Measurements from ENCODE around the gene NIPAL3.
"Not testable (repeated sequence)": the region's sequence is repeated elsewhere in the genome, so short reads cannot be mapped to it uniquely, and the experiment has no call there.

The NIPAL3 gene

DNA sequence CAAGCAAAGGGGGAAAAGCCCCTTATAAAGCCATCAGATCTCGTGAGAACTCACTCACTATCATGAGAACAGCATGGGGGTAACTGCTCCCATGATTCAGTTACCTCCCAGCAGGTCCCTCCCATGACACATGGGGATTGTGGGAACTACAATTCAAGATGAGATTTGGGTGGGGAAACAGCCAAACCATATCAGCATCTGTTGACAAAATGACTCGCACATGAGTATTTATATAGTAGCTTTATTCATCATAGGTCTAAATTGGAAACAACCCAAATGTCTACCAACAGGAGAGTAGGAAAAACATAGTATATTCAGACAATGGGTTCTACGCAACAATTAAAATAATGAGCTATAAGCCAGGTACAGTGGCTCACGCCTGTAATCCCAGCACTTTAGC is 46.5 kb downstream of the NIPAL3 start:
- H3K27me3 Mint-ChIP-seq, H3K4me3 Mint-ChIP-seq: not testable (repeated sequence)

DNA sequence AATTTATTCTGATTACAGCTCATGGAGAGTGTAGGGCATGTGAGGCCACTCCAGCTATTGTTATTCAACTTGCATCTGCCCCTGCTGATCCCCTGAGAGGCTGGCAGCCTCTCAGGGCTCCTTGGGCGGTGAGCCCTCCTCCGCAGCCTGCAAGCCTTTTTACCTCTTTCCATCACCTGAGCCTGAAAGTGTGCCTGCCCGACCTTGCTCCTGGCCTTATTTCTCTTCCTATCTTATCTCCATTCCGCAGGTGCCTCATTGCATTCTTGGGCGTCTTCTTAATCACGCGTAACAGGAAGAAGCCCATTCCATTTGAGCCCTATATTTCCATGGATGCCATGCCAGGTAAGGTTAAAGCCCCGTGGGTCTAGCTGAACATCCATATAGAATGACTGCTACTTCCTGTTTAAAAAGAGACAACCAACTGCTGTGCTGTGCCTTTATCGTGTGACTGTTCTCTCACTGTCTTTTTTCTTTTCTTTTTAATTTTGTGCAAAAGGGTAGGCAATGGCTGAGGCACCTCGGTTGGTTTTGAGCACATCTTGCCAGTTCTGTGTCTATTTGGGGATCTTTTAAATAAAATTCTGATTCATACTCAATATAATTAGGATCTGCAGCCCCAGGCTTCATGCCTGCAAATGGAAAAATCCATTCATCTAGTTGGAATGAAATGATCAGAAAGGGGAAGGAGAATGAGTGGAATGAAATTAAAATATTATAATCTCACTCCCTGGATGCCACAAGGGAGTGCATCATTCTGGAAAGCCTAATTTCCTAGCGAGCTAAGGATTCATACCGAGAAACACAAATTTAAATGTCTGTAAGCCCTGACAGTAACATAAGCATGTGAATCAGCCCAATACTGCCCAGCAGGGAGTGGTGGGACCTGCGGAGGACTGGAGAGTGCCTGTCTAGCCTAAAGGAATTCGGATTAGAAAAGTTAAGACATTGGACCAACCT is 48.5 kb downstream of the NIPAL3 start:
- Mint-ChIP-seq H3K9me3 (no peaks in the 10 kb centered on the region), H3K27me3 (no peaks in the 10 kb centered on the region), H3K36me3 (ENCODE audit: insufficient read depth) (peaks cover 43% of the 10 kb centered on the region), H3K4me1 (ENCODE audit: low read depth in 2 of 2) (peaks cover 0 to 11% of the 10 kb centered on the region in 2 donors), H3K4me3 (no peak overlapping the region), H3K27ac (peak overlapping the region in 1 of 2 donors; percentile 63)
- no peak for DNase-seq
- ATAC-seq (replicated peaks), result no peak

More for the DNA sequence above, 46.5 kb downstream of the NIPAL3 start:
- H3K36me3 Mint-ChIP-seq (ENCODE audit: insufficient read depth), result peaks cover 43% of the 10 kb centered on the region
- not testable (repeated sequence) for DNase-seq; ATAC-seq (replicated peaks); H3K9me3 Mint-ChIP-seq
- H3K27ac Mint-ChIP-seq, result peak overlapping the region in 1 of 2 donors; percentile 10
- peaks cover 1 to 11% of the 10 kb centered on the region in 2 donors for H3K4me1 Mint-ChIP-seq (ENCODE audit: low read depth in 2 of 2)

DNA sequence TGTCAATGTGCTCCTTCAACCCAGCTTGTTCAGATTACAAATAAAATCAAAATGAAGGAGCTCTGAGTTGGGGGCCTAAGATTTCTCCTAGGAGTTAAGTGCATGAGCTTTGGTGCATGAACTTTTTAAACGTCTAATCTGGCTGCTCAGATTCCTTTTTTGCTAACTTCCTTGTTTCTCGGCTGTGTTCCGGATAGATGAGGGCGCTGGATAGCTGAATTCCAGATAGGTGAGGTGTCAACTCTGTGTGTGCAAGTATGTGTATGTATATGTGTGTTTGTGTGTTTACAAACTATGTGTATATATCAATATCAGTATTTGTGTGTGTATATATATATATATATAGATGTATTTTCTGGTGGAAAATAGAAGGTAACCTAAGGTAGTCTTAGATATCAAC is 49.5 kb downstream of the NIPAL3 start:
- H3K4me1 Mint-ChIP-seq (ENCODE audit: low read depth in 2 of 2), result peaks cover 0 to 11% of the 10 kb centered on the region in 2 donors
- no peaks in the 10 kb centered on the region for H3K9me3 Mint-ChIP-seq
- peaks cover 36% of the 10 kb centered on the region for H3K36me3 Mint-ChIP-seq (ENCODE audit: insufficient read depth)
- no peaks in the 10 kb centered on the region for H3K27me3 Mint-ChIP-seq
- ATAC-seq (replicated peaks), result no peak
- no peak overlapping the region for H3K4me3 Mint-ChIP-seq
- H3K27ac Mint-ChIP-seq, result peak overlapping the region in 1 of 2 donors; percentile 60
- DNase-seq, result no peak

DNA sequence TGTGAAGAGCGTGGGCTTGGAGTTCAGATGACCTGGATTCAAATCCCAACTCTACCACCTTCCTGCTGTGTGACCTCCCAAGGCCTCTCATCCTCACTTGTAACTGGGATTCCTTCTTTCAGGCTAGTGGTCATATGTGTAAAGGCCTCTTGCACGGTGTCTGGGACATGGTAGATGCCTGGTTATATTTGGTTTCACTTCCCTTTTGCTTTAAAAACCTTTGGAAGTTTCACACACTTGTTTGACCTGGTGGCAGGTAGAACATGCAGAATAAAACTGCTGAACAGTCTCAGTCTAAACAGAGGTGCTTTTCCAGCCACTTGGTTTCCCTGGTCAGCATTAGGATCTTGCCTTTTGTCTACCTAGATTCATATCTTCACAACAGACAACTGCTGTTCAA is 50.0 kb downstream of the NIPAL3 start:
- Mint-ChIP-seq H3K36me3 (ENCODE audit: insufficient read depth) (peaks cover 30% of the 10 kb centered on the region), H3K27ac (peak overlapping the region in 1 of 2 donors; percentile 60), H3K4me3 (no peak overlapping the region), H3K27me3 (no peaks in the 10 kb centered on the region), H3K9me3 (no peaks in the 10 kb centered on the region), H3K4me1 (ENCODE audit: low read depth in 2 of 2) (peaks cover 0 to 11% of the 10 kb centered on the region in 2 donors)
- ATAC-seq (replicated peaks), result no peak
- no peak for DNase-seq

DNA sequence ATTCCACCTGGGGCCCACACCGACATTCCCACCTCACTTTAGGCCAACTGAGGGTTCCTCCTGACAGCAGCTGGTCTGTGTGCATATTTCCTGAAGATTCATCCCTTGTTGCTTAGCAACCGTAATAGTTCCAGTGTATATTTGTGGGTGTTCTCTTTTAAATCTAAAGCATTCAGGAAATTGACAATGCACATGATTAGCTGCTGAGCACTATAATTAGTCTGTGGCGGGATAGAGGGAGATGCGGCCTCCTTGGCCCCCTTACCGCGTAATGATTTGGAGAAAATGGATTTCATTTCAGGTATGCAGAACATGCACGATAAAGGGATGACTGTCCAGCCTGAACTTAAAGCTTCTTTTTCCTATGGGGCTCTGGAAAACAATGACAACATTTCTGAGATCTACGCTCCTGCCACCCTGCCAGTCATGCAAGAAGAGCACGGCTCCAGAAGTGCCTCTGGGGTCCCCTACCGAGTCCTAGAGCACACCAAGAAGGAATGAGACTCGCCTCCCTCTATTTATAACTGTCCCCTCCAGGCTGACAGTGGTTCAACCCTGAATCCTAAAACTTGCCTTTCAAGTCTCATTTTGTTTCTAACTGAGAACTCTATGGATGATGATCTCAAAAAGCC is 53.2 kb downstream of the NIPAL3 start:
- Mint-ChIP-seq H3K36me3 (ENCODE audit: insufficient read depth) (peaks cover 16% of the 10 kb centered on the region), H3K4me3 (no peak overlapping the region), H3K9me3 (no peaks in the 10 kb centered on the region), H3K4me1 (ENCODE audit: low read depth in 2 of 2) (peaks cover 0 to 10% of the 10 kb centered on the region in 2 donors), H3K27ac (no peak overlapping the region), H3K27me3 (no peaks in the 10 kb centered on the region)
- no peak for ATAC-seq (replicated peaks)
- no peak for DNase-seq

DNA sequence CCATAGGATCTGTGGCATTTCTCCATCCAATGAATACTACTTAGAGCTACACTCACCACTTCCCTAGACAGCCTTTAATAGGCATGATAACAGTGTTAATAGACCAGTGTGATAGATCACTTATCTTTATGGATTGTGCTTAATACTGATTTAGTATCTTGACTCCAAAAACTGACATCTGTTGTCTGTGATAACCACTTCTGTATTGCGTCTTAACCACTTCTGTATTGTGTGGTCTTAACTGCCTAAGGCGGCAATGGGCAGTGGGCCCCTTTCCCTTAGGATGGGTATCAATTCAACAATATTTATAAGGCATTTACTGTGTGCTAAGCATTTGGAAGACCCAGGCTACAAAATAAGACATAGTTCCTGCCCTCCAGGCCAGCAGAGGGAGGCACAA is 55.0 kb downstream of the NIPAL3 start:
- ATAC-seq (replicated peaks) (no peak), DNase-seq (no peak)
- H3K36me3 Mint-ChIP-seq (ENCODE audit: insufficient read depth), result peaks cover 16% of the 10 kb centered on the region
- peak overlapping the region in 1 of 2 donors; percentile 63 for H3K27ac Mint-ChIP-seq
- no peak overlapping the region for H3K4me3 Mint-ChIP-seq
- no peaks in the 10 kb centered on the region for H3K27me3 Mint-ChIP-seq
- no peaks in the 10 kb centered on the region for H3K9me3 Mint-ChIP-seq
- H3K4me1 Mint-ChIP-seq (ENCODE audit: low read depth in 2 of 2), result peaks cover 0 to 3% of the 10 kb centered on the region in 2 donors

DNA sequence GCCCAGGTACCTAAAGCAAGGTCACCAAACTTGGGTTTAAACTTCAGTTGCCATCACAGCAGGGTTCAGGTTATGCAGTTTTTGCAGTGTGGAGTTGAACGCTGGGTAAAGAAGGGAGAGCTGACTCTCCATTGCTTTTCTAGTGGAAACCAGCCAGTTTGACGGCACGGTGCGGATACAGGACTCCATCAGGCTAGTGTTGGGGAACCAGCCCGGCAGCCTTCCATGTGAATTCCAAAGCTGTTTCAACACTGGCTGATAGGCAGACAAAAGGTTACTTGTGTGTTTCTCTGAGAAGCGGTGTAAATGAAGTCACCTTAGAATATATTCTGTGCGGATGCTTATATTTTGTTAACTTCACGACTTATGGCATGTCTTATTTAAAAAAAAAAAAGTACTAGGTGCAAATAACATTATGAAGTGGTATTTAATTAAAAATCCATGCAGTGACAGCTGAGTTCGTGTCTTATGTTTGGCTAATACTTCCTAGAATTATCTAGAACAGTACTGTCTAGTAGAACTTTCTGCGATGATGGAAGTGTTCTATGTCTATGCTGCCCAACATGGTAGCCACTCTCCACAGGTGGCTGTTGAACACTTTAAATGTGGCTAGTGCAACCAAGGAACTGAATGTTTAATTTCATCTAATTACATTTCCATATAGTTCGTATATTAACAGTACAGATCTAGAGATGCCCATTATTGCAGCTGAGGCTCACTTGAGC is 57.1 kb downstream of the NIPAL3 start:
- Mint-ChIP-seq H3K27me3 (no peaks in the 10 kb centered on the region), H3K9me3 (no peaks in the 10 kb centered on the region), H3K4me3 (no peak overlapping the region), H3K36me3 (ENCODE audit: insufficient read depth) (no peaks in the 10 kb centered on the region), H3K27ac (no peak overlapping the region), H3K4me1 (ENCODE audit: low read depth in 2 of 2) (peaks cover 0 to 3% of the 10 kb centered on the region in 2 donors)
- no peak for DNase-seq
- no peak for ATAC-seq (replicated peaks)

DNA sequence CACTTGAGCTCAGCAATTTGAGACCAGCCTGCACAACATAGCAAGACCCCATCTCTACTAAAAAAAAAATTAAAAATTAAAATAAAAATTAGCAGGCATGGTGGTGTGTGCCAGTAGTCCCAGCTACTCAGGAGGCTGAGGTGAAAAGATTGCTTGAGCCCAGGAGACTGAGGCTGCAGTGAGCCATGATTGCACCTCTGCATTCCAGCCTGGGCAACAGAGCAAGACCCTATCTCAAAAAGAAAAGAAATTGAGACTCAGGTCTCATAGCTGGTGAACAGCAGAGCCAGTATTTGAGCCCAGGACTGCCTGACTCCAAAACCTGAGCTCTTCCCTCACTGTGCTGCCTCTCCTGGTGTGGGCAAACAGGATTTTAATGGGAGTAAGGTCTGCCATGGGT is 58.6 kb downstream of the NIPAL3 start:
- H3K4me3 Mint-ChIP-seq, result no peak overlapping the region
- H3K4me1 Mint-ChIP-seq (ENCODE audit: low read depth in 2 of 2), result peaks cover 0 to 3% of the 10 kb centered on the region in 2 donors
- no peaks in the 10 kb centered on the region for H3K9me3 Mint-ChIP-seq
- ATAC-seq (replicated peaks) (no peak), DNase-seq (no peak)
- no peak overlapping the region for H3K27ac Mint-ChIP-seq
- H3K27me3 Mint-ChIP-seq, result no peaks in the 10 kb centered on the region
- H3K36me3 Mint-ChIP-seq (ENCODE audit: insufficient read depth), result no peaks in the 10 kb centered on the region

DNA sequence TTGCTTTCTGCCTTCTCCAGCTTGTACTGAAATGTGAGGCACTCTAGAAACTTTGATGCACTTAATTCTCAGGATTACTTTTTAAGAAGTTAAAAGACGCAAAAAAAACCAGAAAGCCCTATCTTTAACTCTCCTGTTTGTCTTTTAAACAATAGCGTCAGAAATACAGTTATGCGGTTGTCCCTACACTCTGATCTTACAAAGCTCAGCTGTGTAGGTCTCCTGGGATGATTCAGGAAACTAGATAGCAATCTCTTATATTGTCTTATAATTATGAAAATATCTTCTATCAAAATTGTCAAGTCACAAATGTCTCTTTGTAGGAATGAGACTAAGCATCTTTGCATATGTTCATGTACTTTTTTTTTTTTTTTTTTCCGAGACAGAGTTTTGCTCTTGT is 60.1 kb downstream of the NIPAL3 start:
- Mint-ChIP-seq H3K4me3 (no peak overlapping the region), H3K27ac (no peak overlapping the region), H3K27me3 (no peaks in the 10 kb centered on the region), H3K4me1 (ENCODE audit: low read depth in 2 of 2) (peaks cover 0 to 3% of the 10 kb centered on the region in 2 donors), H3K36me3 (ENCODE audit: insufficient read depth) (peaks cover 4% of the 10 kb centered on the region), H3K9me3 (no peaks in the 10 kb centered on the region)
- ATAC-seq (replicated peaks) (no peak), DNase-seq (no peak)

DNA sequence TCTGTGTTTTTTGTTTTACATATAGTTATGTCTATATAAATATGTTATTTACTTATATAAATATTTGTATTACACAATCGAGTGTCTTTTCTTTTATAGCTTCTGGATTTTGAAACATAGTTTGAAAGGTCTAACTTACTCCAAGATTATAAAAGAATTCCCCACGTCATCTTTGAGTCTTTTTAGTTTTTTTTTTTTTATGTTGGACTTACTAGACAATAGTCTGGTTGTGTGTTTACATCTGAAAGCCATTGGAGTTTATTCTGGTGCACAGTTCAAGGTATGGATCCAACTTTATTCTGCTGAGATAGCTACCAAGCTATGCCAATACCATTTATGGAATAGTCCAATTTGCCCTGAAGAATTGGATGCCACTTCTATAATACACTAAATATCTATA is 61.0 kb downstream of the NIPAL3 start:
- Mint-ChIP-seq H3K4me1 (ENCODE audit: low read depth in 2 of 2) (peaks cover 8 to 12% of the 10 kb centered on the region in 2 donors), H3K4me3 (no peak overlapping the region), H3K27ac (no peak overlapping the region), H3K36me3 (ENCODE audit: insufficient read depth) (peaks cover 4% of the 10 kb centered on the region), H3K9me3 (no peaks in the 10 kb centered on the region), H3K27me3 (no peaks in the 10 kb centered on the region)
- ATAC-seq (replicated peaks) (no peak), DNase-seq (no peak)

DNA sequence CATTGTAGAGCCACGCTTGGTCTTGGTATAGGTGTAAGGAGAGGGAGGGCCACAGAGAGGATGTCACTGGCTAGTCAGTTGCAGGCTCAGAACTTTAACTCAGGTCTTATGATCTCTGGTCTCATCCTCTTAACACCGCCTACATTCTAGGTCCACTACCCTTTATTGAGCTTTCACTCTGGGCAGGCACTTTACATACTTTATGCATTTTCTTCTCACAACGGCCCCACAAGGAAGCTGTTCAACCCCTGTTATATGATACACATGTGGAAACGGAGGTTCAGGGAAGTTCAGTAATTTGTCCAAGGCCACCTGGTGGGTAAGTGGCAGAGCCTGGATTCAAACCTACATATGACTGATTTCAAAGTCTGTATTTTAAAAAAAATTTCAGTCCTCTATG is 61.7 kb downstream of the NIPAL3 start:
- Mint-ChIP-seq H3K4me1 (ENCODE audit: low read depth in 2 of 2) (peaks cover 16 to 19% of the 10 kb centered on the region in 2 donors), H3K36me3 (ENCODE audit: insufficient read depth) (peaks cover 4% of the 10 kb centered on the region), H3K27me3 (no peaks in the 10 kb centered on the region), H3K4me3 (no peak overlapping the region), H3K9me3 (no peaks in the 10 kb centered on the region), H3K27ac (no peak overlapping the region)
- ATAC-seq (replicated peaks), result no peak
- DNase-seq, result no peak

DNA sequence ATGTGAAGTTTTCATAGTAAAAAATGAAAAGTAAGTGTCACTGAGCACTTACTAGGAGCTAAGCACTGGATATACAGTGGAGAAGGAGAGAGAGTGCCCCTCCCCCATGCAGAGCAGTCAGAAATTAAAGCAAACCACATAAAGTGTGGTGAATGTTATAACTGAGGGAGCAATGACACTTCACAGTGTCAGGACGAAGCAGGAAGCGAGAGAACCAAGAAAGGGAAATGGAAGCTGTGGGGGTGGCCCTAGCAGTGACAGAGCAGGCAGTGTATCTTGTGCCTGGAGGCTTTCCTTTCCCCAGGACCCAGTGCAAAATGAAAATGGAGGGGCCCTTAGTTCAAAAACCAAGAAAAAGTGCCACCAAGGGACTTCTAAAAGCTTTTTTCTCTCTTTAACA is 65.5 kb downstream of the NIPAL3 start:
- DNase-seq (peak in 1 of 3 experiments; percentile 28), ATAC-seq (replicated peaks) (peak; percentile 63)
- H3K27ac Mint-ChIP-seq, result peak overlapping the region; percentile 88 to 95
- H3K4me3 Mint-ChIP-seq, result peak overlapping the region; percentile 39 to 65
- H3K27me3 Mint-ChIP-seq, result no peaks in the 10 kb centered on the region
- H3K9me3 Mint-ChIP-seq, result no peaks in the 10 kb centered on the region
- peaks cover 7% of the 10 kb centered on the region for H3K36me3 Mint-ChIP-seq (ENCODE audit: insufficient read depth)
- H3K4me1 Mint-ChIP-seq (ENCODE audit: low read depth in 2 of 2), result peaks cover 31 to 34% of the 10 kb centered on the region in 2 donors

DNA sequence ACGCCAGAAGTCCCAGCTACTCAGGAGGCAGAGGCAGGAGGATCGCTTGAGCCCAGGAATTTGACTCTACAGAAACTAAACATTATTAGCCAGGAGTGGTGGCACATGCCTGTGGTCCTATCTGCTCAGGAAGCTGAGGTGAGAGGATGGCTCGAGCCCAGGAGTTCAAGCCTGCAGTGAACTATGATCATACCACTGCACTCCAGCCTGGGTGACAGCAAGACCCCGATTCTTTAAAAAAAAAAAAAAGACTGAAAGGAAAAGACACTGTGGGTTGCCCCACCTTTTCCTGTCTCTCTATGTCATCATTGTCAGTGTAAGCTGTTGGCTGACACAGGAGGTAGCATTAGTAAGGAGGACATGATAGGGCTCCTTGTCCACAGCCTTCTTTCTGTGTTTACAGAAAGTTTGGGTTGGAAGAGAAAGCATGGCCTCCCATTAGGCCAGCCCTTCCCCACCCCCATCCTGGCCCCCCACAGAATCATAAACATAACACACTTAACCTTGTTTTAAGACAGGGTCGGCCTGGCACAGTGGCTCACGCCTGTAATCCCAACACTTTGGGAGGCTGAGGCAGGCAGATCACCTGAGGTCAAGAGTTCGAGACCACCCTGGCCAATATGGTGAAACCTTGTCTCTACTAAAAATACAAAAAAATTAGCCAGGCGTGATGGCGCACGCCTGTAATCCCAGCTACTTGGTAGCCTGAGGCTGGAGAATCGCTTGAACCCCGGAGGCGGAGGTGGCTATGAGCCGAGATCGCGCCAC is 66.4 kb downstream of the NIPAL3 start:
- ATAC-seq (replicated peaks) (peak; percentile 83), DNase-seq (peak; percentile 18 to 28 (median 22))
- H3K4me3 Mint-ChIP-seq, result peak overlapping the region; percentile 65 to 69
- H3K36me3 Mint-ChIP-seq (ENCODE audit: insufficient read depth), result peaks cover 7% of the 10 kb centered on the region
- H3K27ac Mint-ChIP-seq, result peak overlapping the region; percentile 88 to 95
- H3K9me3 Mint-ChIP-seq, result no peaks in the 10 kb centered on the region
- no peaks in the 10 kb centered on the region for H3K27me3 Mint-ChIP-seq
- peaks cover 34 to 41% of the 10 kb centered on the region in 2 donors for H3K4me1 Mint-ChIP-seq (ENCODE audit: low read depth in 2 of 2)

Measured in effector memory CD8-positive, alpha-beta T cell (primary cell).